Stimulated activated CD8-positive, alpha-beta memory T cell treated with anti-CD3 and anti-CD28 coated beads, Interleukin-2, amount 100 ng/mL, for 1 hour (primary cell): ENCODE data around the gene FAM217A.

Source experiments
- DNase-seq, 2 donors: peaks; one replicate each; pipeline ENCODE4 v3.0.0-alpha.2; 2020; ENCODE audit warnings: low read depth in 2 of 2

FAM217A gene

DNA sequence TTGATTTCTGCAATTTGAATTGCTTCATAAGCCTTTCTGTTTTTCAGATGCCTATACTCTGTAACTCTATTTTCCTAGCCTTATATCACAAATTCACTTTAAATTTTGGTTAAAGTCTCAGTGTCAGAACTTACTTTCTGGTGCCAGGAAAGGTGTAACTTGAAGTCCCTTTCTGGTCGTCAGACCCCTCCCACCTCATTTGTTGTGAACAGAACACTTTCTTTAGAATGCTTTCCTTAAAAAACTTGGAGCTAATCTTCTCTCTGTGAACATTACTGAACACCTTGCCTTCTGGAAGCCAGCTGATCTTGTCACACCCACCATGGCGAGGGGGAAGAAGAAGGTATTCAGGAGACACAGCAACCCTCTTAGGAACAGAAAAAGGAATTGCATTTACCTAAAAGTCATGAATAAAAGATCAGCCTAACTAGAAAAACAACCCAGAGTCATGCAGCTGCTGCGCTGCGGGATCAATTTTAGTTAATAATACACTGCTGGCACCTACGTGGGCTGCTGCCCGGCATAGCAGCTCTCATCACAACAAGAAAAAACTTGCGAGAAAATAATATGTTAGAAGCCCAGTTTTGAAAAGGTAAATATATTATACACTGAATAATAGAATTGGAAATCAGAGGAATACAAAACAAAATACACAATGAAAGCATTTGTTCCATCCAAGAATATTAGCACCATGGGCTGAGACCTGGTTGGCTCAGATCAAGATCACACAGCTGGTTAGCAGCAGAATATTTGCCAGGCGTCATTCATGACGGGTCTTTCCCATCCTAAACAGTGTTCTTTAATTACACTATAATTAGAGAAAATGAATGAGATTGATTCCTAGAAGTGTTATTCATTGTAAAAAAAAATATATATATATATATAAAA lies 5.8 kb upstream of the FAM217A start:
- no peak for DNase-seq

GRCh38 chr6:4074478-4075235 lies 4.3 kb downstream of the FAM217A start:
- DNase-seq: no peak

- DNase-seq: no peak
Observed at GRCh38 chr6:4071330-4071729, 7.6 kb downstream of the FAM217A start.

DNA sequence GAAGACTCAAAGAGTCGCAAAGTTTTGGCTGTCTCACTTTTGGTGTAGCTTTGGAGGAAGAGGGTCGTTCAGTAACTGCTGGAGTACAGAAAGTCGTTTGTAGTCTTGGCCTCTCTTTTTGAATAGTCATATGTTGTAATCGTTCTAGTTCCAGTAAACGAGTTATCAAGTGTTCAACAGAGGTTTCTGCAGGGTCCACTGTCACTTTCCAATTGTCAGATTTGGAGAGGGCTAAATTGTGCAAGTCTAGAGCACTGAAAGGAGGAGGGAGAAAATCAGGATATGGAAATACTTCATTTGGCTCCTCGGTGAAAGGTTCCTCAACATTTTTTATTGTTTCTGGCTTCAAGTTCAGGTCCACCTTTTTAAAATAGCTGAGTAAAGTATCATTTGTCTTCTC lies 9.7 kb downstream of the FAM217A start:
- DNase-seq: no peak

DNA sequence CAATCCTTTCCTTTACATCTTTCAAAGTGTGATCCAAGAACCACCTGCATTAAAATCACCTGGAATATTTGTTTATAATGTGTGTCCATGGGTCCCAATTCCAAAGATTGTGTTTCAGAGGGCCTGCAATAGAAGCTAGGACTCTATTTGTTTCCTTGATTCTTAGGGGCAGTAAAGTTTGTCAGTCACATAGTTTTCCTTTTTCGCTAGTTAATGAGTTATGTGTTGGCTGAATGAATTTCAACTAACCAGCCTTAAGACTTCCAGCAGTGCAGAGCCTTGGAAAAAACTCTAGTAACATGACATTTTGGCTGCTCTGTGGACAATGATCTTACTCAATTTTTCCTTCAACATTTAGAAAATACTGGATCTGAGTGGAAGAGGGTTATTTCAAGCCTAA lies 11.3 kb downstream of the FAM217A start:
- no peak for DNase-seq

- no peak for DNase-seq
Observed at GRCh38 chr6:4066029-4066755, 12.7 kb downstream of the FAM217A start.

- peak; percentile 15 to 28 for DNase-seq
Observed at GRCh38 chr6:4059115-4059777, 19.7 kb downstream of the FAM217A start.

GRCh38 chr6:4057036-4057435 lies 21.9 kb downstream of the FAM217A start:
- DNase-seq: no peak

DNA sequence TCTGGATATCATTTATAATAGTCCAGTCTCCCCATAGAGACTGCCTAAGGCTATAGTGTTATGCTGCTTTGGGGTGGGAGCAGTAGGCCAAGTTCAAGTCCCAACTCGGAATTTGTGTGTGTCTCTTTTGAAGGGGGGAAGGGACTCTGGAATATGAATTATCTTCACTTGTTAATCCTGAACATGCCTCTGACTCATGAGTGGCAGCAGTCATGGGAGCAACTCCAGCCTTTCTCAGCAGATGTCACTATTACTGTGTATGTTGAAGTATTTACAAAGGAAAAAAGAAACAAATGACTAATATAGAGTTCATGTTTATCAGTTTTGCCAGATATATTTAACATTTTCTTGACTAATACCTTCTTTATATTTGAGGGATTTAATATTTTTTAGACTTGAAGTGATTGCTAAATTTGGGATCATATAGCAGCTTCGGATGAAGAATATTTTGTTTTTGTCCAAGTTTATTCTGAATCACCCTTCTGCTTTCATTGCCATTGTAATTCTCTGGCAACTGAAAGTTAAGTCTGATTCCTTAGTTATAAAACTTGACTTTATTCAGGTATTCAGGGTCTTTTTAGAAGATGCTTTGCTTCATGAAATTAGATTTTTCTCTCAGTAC lies 23.4 kb downstream of the FAM217A start:
- no peak for DNase-seq

- no peak for DNase-seq
Observed at GRCh38 chr6:4049246-4049645, 29.7 kb downstream of the FAM217A start.

DNA sequence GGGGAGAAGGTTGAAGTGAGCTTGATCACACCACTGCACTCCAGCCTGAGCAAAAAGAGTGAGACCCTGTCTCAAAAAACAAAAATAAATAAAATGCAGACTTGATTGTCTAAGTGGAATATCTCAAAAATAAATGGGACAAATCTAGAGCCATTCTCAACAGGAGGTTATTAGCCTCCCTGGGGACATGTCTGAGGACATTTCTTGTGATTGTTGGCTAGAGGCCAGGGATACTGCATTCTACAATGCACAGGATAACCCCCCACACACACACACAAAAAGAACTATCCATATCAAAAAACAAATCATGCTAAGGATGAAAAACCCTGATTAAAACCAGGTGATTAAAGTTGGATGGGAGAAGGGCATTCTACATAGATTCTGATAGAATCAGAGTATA lies 37.5 kb downstream of the FAM217A start:
- DNase-seq: no peak

DNA sequence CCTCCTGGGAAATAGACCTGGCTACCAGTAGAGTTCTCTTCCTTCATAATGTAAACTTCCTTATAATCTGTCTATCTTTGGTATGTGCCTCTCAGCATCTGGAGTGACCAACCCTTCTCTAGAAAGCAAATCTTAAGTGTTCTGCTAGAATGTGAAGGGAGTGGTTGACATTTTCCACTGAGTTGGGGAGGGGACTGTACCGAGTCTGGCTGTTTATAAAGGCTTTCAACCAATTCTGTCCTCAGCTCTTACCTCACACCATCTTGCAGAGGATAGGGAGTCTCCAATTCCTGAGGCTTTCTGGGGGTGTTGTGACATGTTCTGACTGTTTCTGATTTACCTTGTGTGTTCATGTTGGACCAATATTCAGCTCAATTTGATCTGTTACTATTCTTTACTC lies 39.6 kb downstream of the FAM217A start:
- DNase-seq: no peak

DNA sequence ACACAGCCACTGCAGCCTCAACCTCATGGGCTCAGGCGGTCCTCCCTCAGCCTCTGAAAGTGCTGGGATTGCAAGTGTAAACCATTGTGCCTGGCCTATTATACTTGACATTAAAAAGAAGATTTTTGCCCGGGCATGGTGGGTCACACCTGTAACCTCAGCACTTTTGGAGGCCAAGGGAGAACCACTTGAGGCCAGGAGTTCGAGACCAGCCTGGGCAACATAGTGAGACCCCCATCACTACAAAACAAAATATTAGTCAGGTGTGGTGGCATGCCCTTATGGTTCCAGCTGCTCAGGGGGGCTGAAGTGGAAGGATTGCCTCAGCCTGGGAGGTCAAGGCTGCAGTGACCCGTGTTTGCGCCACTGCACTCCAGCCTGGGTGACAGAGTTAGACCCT lies 42.4 kb downstream of the FAM217A start:
- DNase-seq: no peak

DNA sequence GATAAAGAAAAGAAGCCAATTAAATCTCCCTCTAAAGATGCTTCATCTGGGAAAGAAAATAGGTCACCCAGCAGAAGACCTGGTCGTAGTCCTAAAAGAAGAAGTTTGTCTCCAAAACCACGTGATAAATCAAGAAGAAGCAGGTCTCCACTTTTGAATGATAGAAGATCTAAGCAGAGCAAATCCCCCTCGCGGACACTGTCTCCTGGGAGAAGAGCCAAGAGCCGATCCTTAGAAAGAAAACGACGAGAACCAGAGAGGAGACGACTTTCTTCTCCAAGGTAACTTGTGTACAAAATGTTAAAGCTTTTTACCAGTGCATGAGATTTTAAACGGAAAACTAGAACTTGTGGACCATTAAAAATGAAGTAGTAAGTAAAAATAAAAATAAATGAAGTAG lies 46.5 kb downstream of the FAM217A start:
- DNase-seq: no peak

GRCh38 chr6:4031442-4031841 lies 47.5 kb downstream of the FAM217A start:
- no peak for DNase-seq

DNA sequence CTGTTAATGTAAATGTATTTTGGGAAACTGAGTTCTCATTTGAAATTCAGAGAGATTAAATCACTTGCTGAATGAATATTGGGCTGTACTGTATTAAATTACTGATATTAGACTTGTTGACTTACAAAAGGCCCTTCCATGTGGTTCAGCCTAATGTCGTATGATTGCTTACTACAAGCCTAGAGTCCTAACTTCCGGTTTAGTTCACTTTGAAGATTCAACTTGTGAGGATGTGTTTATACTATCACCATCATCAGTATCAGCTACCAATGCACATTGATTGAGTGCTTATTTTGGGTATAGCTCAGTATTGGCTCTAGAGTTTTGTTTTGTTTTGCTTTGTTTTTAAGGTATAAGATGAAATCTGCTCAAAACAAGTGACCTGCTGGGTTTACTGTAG lies 48.3 kb downstream of the FAM217A start:
- DNase-seq: no peak

DNA sequence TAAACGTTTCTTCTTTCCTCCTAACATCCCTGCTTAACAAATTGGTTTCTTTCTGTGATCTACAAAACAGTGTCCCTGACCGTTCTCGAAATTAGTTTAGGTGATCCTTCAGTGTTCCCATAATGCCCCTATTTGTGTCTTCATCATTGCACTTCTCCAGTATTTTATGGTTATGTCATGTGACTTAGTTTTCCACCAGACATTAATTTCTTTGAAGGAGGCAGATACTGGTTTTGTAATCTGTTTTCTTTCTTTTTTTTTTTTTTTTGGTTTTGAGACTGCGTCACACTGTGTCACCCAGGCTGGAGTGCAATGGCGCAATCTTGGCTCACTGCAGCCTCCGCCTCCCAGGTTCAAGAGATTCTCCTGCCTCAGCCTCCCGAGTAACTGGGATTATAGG lies 49.2 kb downstream of the FAM217A start:
- no peak for DNase-seq

GRCh38 chr6:4028051-4028450 lies 50.9 kb downstream of the FAM217A start:
- no peak for DNase-seq

DNA sequence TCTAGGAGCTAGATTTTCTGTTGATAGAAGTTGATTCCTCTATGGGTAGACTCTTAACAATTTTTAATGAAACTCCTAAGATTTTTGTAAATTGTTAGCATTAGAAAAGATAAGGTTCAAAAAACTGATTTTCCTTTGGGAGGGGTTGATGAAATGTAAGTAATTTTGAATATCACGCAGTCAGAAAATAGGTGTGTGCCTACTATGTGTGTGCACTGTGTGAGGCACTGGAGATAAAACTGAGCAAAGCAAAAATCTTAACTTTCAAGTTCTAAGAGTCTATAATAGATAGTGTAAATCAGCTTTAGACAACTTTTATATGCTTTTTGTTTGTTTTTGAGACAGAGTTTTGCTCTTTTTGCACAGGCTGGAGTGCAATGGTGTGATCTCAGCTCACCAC lies 53.3 kb downstream of the FAM217A start:
- no peak for DNase-seq

- DNase-seq: no peak
Observed at GRCh38 chr6:4023240-4023639, 55.7 kb downstream of the FAM217A start.
